Body of pancreas (tissue), 4 donors: ENCODE results near the gene AUTS2.

Experiments
- CTCF ChIP-seq, 7 experiments: fragments of 450-650 bp in 4 of 7; fragments of 200-600 bp in 3 of 7; sonication (generic) in 3 of 7; IDR thresholded peaks; one replicate each; pipeline ENCODE4 v1.5.1; 2016 to 2019; ENCODE audit warnings: antibody characterized with exemption in 7 of 7
- POLR2A ChIP-seq, 3 donors: fragments of 450-650 bp; IDR thresholded peaks; one replicate each; pipeline ENCODE4 v1.6.1; 2016; ENCODE audit warnings: antibody characterized with exemption in 3 of 3, mild to moderate bottlenecking in 2 of 3

GRCh38 chr7:70602117-70602516, 1003.8 kb downstream of the AUTS2 start:
- no peak for TF ChIP-seq CTCF (IDR thresholded peaks at IDR 0.05)
- no peak for TF ChIP-seq POLR2A (IDR thresholded peaks at IDR 0.05)
